NOMO-1 treated with dmso at 0.1 percent for 144 hours (cell line): ENCODE measurements around the gene LIMS1.
"Not testable (repeated sequence)": the region's sequence is repeated elsewhere in the genome, so short reads cannot be mapped to it uniquely, and the experiment has no call there.

ENCODE experiments used
- DNase-seq: peaks from one replicate; lab custom pipeline; 2025; ENCODE audit not compliant: unreplicated experiment; lab: John Stamatoyannopoulos, UW

LIMS1 gene

DNA sequence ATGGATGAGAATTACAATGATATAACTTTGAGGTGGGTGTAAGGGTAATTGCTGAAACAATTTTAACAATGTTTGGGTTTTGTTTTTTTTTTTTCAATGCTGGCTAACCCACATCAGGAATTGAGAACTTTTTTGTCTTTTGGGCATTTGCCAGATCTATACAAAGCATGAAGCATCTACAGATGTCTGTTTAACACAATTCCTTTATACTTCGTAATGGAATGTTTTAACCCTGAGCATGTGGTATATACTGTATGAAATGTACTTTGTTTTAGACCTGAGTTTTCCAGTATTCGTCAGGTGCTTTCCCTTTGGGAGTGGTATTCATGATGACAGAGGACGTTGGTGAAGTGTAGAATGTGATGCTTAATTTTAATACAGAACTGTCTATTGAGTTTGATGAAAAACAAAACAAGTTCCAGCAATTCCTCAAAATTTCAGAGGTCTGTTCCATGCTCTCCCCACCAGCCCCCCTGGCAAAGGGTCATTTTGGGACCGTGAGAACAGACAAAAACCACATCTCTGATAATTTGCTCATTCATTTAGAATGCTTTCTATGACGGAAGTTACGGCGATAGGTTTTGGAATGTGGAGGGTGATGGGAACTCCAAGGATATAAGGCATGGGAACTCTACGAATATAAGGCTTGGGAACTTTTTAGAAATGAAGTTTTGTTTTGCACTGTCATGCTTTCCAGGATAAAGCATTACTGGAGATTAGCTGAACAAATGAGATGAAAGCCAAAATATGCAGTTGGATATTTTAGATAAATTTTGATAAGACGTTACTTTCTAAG is 14.1 kb downstream of the LIMS1 start:
- DNase-seq, result no peak

DNA sequence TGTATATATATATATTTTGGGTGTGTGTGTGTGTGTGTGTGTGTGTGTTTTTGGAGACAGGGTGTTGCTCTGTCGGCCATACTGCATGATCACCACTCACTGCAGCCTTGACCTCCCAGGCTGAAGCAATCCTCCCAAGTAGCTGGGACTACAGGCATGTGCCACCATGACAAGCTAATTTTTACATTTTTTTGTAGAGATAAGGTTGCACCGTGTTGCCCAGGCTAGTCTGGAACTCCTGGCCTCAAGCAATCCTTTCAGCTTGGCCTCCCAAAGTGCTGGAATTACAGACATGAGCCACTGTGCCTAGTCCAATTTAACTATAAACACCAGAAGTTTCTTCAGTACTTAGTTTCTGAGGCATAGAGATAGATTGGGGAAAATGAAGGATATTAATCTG is 18.3 kb downstream of the LIMS1 start:
- DNase-seq, result no peak

DNA sequence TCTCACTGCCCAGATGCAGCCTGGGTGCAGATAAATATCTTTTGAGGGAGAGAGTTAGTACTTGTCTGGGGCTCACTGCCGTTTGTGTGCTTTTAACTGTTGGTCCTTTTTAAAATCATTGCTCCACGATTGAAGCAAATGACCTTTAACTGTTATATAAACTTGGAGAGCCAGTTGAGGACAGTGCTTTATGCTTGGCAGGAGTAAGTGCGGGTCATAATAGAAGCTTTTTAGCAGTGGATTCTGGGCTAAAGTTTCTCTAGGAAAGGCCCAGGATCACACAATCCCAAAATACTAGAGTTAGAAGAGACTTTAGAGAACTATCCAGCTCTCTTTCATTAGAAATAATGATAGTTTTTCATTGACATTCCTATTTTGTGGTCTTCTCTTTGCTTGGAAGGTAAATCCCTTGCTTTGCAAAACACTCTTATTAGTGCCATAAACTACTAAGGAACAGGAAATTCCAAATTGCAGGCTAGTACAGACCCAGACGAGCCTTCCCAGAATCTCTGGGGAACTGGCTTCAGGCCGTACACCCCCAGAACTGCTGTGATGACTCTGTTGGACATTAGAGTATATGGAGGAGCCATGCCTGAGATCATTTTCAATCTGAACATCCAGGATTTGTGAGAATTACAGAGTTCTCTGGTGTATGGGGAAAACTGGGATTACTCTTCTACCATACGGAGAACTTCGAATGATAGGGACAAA is 19.1 kb downstream of the LIMS1 start:
- DNase-seq, result no peak

DNA sequence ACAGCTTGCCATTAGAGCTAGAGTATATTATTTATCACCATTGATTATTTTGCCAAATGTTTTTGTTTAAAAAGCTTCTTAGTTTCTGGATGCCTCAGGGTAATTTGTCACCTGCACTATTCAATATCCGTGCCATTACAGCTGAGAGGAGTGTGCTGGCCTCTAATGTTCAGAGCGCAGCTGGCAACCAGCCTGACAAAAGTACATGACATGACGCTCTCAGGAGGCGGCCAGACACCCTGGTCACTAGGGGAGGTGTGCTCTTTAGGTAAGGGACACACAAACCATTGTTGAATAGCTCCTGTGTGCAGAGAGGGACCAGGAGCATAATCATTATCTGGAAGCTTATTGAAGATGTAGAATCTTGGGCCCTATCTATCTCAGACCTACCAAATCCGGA is 20.3 kb downstream of the LIMS1 start:
- DNase-seq, result no peak

DNA sequence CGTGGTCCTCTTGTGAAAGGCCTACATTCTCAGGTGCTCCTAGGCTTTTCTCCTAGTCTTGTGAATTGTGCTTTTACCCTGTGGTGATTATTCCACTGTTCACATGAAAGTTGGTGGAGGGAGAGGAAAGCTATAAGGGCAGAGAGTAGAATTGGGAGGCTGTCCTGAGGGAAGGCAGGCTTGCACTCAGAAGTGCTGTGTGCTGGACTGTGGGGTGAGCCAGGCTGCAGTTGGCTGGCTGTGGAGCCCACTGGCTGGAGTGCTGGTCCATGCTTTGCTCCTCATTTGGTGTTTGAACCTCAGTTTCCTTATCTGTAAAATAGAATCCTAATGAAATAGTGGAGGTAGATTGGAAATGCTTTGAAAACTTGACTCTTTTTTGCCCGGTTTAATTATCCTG is 21.3 kb downstream of the LIMS1 start:
- no peak for DNase-seq

DNA sequence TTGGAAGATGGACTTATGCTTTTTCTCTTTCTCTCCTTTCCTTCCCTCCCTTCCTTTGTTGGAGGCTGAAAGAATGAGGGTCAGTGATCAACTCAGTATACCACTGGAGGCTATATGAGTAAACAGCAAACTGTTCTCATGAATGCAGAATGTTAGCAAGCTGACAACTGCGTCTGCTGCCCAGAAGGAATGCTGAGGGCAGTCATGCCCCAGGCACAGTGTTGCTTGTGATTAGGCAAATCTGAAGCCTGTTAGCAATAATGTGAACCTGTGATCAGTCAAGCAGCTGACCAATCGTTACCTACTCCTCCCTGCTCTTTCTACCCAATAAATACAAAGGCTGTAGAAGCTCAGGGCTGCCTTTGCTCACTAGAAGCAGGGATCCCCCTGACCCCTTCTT is 22.3 kb downstream of the LIMS1 start:
- not testable (repeated sequence) for DNase-seq

DNA sequence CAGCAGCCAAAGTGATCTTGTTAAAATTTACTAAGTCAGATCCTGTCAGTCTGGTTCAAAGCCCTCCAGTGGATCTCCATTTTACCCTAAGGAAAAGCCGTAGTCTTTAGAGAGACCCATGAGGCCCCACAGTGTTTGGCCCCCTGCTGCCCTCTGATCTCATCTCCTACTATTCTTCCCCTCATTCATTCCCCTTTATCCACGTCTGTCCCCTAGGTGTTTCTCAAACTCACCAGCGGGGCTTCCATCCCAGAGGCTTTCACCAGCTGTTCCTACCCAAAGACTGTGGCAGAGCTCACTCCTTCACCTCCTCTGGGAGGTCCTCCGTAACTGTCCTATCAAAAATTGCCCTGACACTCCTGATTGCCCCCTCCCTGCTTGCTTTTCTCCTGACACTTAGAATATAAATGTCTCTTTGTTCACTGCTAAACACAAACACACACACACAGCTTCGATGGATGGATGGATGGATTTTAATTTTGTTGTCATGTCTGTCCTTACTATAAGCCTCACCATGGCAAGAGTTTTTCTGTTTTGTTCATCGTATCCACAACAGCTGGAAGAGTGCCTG is 26.1 kb downstream of the LIMS1 start:
- no peak for DNase-seq

DNA sequence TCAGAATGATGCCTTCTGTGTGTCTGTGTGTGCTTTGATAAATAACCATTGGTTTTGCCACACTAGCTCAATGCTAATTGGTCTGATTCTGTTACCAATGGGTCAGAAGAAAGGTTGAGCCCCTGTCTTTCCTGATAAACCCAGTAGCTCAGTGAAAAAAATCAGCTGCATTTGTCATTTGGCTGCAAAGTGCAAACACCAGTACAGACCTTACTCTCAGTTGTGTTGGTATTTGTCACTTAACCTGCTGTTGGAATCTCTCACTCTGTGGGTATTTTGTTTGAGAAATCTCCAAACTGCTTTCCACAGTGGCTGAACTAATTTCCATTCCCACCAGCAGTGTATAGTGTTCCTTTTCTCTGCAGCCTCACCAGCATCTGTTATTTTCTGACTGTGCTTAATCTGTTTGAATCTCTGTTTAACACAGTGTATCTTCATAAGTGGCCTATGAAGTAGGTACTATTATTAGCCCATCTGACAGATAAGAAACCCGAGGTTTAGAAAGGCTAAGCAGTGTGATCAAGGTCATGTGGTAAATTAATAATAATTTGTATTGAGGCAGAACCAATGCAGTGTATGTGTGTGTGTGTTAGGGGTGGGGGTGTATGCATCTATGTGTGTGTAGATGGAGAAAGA is 26.7 kb downstream of the LIMS1 start:
- DNase-seq, result no peak

DNA sequence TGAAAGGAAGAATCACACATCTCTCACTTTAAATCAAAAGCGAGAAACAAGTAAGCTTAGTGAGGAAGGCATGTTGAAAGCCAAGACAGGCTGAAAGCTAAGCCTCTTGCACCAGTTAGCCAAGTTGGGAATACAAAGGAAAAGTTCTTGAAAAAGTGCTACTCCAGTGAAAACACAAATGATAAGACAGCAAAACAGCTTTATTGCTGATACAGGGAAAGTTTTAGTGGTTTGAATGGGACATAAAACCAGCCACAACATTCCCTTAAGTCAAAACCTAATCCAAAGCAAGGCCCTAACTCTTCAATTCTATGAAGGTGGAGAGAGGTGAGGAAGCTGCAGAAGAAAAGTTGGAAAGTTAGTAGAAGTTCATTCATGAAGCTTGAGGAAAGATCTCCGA is 28.0 kb downstream of the LIMS1 start:
- DNase-seq, result no peak

DNA sequence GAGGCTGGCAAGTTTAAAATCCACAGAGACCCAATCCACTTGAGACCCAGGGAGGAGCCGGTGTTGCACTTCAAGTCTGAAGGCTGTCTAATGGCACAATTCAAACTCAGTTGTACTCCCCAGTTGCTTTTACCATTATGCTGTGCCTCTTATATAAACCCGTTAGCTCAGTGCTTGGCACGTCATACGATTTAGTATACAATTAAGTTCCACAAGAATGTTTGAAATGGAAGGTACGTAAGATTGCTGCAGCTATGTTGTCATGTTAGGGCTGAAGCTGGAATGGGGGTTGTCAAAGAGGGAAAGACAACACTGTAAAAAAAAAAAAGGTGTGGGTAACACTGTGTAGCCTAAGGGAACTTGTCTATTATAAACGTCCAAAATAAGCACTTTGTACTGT is 30.2 kb downstream of the LIMS1 start:
- DNase-seq, result no peak

DNA sequence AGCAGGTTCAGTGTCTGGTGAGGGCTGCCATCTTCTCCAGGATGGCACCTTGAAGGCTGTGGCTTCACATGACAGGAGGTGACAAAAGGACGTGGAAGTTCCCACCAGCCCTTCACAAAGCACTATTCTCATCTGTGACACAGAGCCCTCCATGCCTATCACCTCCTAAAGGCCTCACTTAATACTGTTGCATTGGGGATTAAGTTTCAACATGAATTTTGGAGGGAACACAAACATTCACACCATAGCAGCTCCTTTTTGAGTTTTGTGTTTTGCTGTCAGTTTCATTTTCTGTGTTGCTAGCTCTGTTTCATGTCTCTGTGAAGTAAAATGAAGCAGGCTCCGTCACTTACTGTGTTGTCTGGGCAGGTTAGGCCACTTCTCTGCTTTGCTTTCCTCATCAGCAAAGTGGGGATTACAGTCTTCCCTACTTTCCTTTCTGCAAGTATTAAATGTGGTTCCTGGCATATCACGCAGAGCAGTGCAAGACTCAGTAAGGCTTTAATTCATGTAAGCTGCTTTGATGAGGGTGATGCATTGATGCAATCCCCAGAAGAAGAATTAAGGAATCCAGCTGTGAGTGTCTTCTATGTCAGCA is 31.6 kb downstream of the LIMS1 start:
- no peak for DNase-seq

DNA sequence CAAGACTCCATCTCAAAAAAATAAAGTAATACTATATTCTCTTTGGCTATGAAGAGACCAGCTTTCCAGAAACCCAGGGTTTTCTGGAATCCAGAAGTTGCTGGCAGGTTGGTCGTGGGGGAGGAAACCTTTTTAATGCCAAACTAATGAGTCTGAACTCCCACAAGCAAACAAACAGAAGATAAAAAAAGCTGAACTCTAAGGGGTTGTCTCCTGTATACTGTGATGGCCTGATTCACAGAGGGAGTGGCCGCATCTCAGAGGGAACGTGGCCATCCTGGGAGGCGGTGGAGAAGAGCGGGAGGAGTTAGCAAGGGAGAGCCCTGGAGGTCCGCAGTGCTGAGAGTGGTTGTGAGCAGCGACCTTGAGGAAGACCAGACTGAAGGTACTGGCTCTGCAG is 36.1 kb downstream of the LIMS1 start:
- DNase-seq, result no peak

DNA sequence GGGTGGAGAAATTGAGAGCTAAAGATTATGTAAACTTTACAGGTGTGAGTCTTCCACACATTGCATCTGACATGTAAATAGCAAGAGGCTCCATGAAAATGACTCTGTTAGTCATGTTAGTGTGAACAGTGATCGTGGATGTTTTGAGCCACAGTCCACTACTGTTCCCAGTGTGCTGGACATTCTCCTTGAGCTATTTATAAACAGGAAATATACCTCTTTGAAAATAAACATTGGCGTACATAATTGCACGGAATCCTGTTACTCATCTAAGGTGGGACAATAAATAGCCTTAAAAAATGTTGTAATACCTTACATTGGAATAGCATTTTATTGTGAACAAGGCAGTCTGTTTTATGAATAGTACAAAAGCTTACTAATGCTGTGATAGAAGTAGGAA is 37.0 kb downstream of the LIMS1 start:
- no peak for DNase-seq

DNA sequence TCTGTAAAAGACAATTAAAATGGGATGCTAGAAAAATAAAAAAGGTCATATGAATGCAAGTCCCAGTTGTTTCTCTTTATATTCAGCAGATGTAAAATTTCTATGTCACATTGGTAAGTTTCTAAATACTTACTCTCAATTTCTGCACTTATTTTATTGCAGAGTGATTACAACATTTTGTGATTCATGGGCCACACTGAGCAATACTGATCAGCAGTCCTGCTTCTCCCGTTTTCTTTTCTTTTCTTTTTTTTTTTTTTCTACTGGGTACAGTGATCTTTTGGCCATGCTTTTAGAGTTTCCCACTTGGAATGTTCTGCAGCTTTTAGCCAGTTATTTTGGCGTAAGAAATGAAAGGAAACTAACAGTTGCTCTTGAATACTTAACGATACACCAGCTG is 38.8 kb downstream of the LIMS1 start:
- DNase-seq, result no peak

DNA sequence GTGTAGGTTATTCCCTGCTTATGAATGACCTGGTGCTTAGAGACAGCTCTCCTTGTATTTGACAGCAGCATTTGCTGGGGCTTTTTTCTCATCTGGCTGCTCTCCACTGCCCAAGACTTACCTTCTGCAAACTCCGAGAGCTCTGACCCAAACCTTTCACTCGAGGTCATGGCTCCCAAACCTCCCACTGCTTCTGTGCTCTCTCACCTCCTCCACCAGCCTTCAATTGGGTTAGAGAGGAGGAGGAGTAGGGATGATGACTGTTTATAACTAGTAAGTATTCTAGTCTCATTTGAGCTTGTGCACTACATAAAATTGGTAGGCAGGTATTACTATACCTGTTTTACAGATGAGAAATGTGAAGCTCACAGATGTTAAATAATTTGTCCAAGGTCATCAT is 40.1 kb downstream of the LIMS1 start:
- DNase-seq, result no peak

DNA sequence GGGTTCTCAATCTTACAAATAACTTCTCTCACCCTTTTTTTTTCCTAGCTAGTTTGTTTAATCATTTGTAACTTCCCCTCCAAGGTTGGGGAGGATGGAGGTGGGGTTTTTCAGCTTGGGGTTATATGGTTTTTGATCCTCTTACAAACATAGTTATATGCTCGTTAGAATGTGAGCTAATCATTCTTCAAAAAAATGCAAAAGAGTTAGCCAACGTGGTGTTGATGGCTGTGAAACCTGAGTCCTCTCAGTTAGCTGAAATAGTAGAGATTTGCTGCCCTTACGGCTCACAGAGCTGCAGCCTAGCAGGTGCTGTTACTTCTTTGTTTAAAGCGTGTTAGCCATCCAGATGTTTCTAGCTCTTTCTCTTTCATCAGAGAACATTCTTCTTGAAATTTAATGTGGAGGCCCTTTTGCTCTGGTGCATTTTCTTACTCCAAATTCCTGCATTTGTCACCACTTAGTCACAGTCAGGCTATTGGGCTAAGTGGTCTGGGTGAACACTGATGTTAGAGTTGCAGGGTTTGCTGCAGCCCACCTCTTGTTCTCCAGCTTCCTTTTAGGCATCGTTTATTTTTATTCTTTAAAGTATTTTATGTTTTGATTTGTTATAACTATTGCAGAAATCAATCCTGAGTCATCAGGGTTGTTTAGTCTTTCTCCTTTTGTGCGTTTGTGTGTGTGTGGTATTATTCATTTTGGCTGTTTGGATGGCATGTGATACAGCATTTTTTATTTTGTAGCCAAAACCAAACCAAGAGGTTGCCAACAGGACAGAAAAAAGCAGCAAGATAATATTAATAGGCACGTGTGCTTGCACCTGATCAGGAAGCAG is 41.1 kb downstream of the LIMS1 start:
- DNase-seq, result no peak

DNA sequence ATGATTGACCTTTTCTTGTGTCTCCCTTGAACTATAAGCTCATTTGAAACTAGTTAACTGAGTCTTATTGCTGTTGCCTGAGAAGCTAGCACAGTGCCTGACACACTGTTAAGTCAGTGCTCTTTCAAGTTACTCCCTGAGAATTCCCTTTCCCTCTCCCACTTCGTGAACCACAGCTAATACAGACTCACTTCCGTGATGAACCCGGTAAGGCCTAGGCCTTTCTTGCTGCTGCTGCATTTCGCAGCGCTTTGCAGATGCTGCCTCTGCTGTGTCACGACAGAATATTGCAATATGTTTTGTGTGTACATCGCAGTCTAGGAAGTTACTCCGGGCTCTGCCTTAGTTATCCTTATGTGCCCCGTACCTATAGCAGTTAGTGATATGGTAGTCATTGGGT is 42.8 kb downstream of the LIMS1 start:
- DNase-seq, result no peak

DNA sequence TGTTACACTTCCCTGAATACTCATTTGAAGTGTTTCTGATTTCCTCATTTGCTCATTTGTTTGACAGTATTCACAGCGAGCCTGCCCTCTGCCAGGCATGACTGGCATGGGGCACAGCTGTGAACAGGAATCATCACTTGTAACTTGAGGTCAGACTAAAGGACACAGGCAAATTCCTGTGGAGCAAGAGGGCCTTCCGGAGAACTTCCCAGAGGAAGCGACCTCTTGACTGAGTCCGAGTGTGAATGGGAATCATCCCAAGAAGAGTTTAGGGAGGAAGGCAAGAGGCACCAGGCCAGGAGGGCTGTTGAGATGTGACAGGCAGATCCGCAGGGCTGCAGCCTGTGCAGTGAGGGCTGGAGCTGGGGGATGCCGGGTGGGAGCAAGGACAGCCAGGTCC is 45.4 kb downstream of the LIMS1 start:
- no peak for DNase-seq

DNA sequence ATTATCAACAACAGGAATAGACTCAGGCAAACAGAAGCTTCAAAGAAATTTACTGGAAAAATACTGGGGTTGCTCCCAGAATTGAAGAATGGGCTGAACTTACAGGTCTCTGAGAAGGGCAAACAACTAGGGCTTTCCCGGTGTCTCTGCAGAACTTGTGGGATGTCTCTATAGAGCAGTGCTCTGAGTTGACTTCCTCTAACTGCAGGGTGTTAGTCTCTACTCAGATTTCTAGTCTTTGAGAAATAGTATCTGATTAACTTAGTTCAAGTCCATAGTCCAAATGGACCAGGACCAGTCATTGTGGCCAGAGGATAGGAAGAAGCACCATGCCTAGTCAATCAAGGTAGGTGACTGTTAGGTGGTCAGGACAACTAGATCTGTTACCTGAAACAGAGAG is 45.8 kb downstream of the LIMS1 start:
- DNase-seq, result no peak

DNA sequence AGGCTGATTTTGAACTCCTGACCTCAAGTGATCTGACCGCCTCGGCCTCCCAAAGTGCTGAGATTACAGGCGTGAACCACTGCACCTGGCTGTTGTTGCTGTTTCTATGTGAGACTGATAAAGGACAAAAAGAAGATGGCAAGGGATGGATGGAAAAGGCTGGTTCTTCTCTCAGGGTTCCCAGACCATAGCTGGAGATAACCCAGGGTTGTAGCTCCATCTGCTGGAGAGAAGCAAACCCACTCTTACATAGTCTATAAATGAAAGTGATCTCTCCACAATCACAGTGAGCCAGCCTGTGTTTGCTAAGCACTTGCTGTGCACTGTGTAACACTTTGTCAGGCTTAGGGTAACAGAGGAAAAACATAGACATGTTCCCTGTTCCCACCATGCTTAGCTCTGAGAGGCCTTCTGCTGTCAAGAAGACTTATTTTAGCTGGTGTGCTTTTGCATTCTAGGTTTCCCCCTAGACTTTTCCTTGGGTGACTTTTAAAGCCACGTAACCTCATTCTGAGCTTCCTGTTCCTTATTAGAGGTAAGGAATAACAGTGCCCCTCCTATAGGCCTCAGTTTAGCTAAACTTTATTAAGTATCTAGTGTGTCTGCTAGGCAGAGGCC is 49.7 kb downstream of the LIMS1 start:
- DNase-seq, result peak; percentile 13
